ENCODE measurements around the gene PPP2R2C. TPM values are rescaled to one million over a fixed set of nuclear protein-coding genes. Genes with fewer than 3 reads are reported as not detected.

PPP2R2C gene
- total RNA-seq, 2 experiments from 2014 or later: not detected

- BruUV-seq (replicated peaks): no TSS peak
- Histone ChIP-seq H2AFZ (ENCODE audit: low read length) (no peak overlapping the region), H3K36me3 (ENCODE audit: insufficient read depth, low read length) (0 out of 2 replicates have a peak, but pooled peaks cover 3% of the 10 kb centered on the region), H3K79me2 (ENCODE audit: insufficient read depth, low read depth, low read length) (no peaks in the 10 kb centered on the region), H3K27ac (ENCODE audit: low read depth, low read length, poor library complexity, severe bottlenecking) (no peak overlapping the region), H4K20me1 (ENCODE audit: insufficient read depth, low read length) (no peaks in the 10 kb centered on the region), H3K4me2 (ENCODE audit: low read length) (no peak overlapping the region), H3K4me1 (ENCODE audit: insufficient read depth, low read length, poor library complexity, severe bottlenecking) (no peaks in the 10 kb centered on the region), H3K9me2 (ENCODE audit: insufficient read depth, low read length) (no peaks in the 10 kb centered on the region), H3K9me3 (ENCODE audit: low read length) (no peaks in the 10 kb centered on the region), H3K4me3 (ENCODE audit: low read depth, low read length, poor library complexity, severe bottlenecking) (no peak overlapping the region)
- CTCF ChIA-PET (ENCODE audit: unreplicated experiment): no interaction called here
- DNase-seq (ENCODE audit: low spot score): no peak
- POLR2A ChIA-PET: no interaction called here
- intact Hi-C loops (cut with micrococcal nuclease; ENCODE audit: unreplicated experiment): no loop called here
- TF ChIP-seq, protein P1, sequence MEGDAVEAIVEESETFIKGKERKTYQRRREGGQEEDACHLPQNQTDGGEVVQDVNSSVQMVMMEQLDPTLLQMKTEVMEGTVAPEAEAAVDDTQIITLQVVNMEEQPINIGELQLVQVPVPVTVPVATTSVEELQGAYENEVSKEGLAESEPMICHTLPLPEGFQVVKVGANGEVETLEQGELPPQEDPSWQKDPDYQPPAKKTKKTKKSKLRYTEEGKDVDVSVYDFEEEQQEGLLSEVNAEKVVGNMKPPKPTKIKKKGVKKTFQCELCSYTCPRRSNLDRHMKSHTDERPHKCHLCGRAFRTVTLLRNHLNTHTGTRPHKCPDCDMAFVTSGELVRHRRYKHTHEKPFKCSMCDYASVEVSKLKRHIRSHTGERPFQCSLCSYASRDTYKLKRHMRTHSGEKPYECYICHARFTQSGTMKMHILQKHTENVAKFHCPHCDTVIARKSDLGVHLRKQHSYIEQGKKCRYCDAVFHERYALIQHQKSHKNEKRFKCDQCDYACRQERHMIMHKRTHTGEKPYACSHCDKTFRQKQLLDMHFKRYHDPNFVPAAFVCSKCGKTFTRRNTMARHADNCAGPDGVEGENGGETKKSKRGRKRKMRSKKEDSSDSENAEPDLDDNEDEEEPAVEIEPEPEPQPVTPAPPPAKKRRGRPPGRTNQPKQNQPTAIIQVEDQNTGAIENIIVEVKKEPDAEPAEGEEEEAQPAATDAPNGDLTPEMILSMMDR (conservative IDR thresholded peaks at IDR 0.05; ENCODE audit: low read length): no peak
- no peak for TF ChIP-seq EZH2phosphoT487 (IDR thresholded peaks at IDR 0.05; ENCODE audit: borderline replicate concordance, low read depth, low read length)
Observed at GRCh38 chr4:6290769-6291547, 181.5 kb downstream of the PPP2R2C start.

DNA sequence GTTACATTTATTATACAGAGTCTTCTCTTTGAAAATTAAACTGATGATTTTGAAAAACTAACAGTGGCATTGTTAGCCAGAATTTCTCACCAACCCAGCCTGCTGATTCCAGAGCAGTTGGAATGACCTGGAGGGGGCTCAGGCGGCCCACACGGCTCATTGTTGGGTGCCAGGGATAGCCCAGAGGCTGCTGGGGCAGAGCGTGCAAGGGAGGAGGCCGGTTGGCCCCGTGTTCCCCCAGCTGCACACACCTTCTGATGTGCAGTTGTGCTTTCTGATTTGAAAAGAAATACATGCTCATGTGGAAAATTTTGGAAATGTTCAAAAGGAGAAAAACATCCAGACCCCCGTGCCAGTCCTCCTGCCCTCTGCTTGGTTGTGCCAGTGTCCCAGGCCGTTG, 182.2 kb downstream of the PPP2R2C start:
- no TSS peak for BruUV-seq (replicated peaks)
- intact Hi-C loops (cut with micrococcal nuclease; ENCODE audit: unreplicated experiment): no loop called here
- CTCF ChIA-PET (ENCODE audit: unreplicated experiment): no interaction called here

DNA sequence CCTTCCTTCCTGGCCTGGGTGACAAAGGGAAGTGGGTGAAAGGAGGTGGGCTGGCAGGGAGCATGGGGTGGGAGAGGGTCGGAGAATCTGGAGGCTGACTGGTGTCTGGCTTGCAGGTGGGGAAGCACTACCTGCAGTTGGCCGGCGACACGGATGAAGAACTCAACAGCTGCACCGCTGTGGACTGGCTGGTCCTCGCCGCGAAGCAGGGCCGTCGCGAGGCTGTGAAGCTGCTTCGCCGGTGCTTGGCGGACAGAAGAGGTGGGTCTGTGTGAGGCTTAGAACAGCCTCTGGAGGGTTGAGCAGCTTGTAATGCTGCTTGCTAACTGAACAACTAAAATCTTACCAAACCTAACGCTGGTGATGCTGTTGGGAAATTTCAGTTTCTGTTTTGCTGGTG, 183.5 kb downstream of the PPP2R2C start:
- Histone ChIP-seq H3K79me2 (ENCODE audit: insufficient read depth, low read depth, low read length) (no peaks in the 10 kb centered on the region), H2AFZ (ENCODE audit: low read length) (no peak overlapping the region), H4K20me1 (ENCODE audit: insufficient read depth, low read length) (no peaks in the 10 kb centered on the region), H3K36me3 (ENCODE audit: insufficient read depth, low read length) (0 out of 2 replicates have a peak, but pooled peaks cover 3% of the 10 kb centered on the region), H3K4me1 (ENCODE audit: insufficient read depth, low read length, poor library complexity, severe bottlenecking) (no peaks in the 10 kb centered on the region), H3K4me3 (ENCODE audit: low read depth, low read length, poor library complexity, severe bottlenecking) (no peak overlapping the region), H3K27ac (ENCODE audit: low read depth, low read length, poor library complexity, severe bottlenecking) (no peak overlapping the region), H3K9me3 (ENCODE audit: low read length) (no peaks in the 10 kb centered on the region), H3K4me2 (ENCODE audit: low read length) (no peak overlapping the region), H3K9me2 (ENCODE audit: insufficient read depth, low read length) (no peaks in the 10 kb centered on the region)
- TF ChIP-seq EZH2phosphoT487 (IDR thresholded peaks at IDR 0.05; ENCODE audit: borderline replicate concordance, low read depth, low read length): no peak
- TF ChIP-seq, protein P1 (conservative IDR thresholded peaks at IDR 0.05; ENCODE audit: low read length): no peak
- DNase-seq (ENCODE audit: low spot score): no peak
- POLR2A ChIA-PET: no interaction called here
- no TSS peak for BruUV-seq (replicated peaks)
- CTCF ChIA-PET (ENCODE audit: unreplicated experiment): no interaction called here
- intact Hi-C loops (cut with micrococcal nuclease; ENCODE audit: unreplicated experiment): no loop called here

More for the DNA sequence above, 182.2 kb downstream of the PPP2R2C start:
- H3K36me3 ChIP-seq (ENCODE audit: insufficient read depth, low read length): 0 out of 2 replicates have a peak, but pooled peaks cover 3% of the 10 kb centered on the region
- H3K27ac ChIP-seq (ENCODE audit: low read depth, low read length, poor library complexity, severe bottlenecking): no peak overlapping the region
- no peaks in the 10 kb centered on the region for H3K4me1 ChIP-seq (ENCODE audit: insufficient read depth, low read length, poor library complexity, severe bottlenecking)
- H2AFZ ChIP-seq (ENCODE audit: low read length): no peak overlapping the region
- no peak overlapping the region for H3K4me2 ChIP-seq (ENCODE audit: low read length)
- POLR2A ChIA-PET: no interaction called here
- no peak for DNase-seq (ENCODE audit: low spot score)
- H3K9me2 ChIP-seq (ENCODE audit: insufficient read depth, low read length): no peaks in the 10 kb centered on the region
- H4K20me1 ChIP-seq (ENCODE audit: insufficient read depth, low read length): no peaks in the 10 kb centered on the region
- H3K4me3 ChIP-seq (ENCODE audit: low read depth, low read length, poor library complexity, severe bottlenecking): no peak overlapping the region
- no peaks in the 10 kb centered on the region for H3K9me3 ChIP-seq (ENCODE audit: low read length)
- H3K79me2 ChIP-seq (ENCODE audit: insufficient read depth, low read depth, low read length): no peaks in the 10 kb centered on the region
- TF ChIP-seq, protein P1 (conservative IDR thresholded peaks at IDR 0.05; ENCODE audit: low read length): no peak
- no peak for TF ChIP-seq EZH2phosphoT487 (IDR thresholded peaks at IDR 0.05; ENCODE audit: borderline replicate concordance, low read depth, low read length)

All from OCI-LY7 (cell line).